HG03045 (cell line): ENCODE data around the gene CEND1.

Source experiments
- ATAC-seq: cut with Tn5 transposase; IDR thresholded peaks from one replicate; pipeline ENCODE4 v1.9.1; 2021; ENCODE audit warnings: mild to moderate bottlenecking, moderate library complexity; ENCODE audit not compliant: unreplicated experiment

Gene CEND1

DNA sequence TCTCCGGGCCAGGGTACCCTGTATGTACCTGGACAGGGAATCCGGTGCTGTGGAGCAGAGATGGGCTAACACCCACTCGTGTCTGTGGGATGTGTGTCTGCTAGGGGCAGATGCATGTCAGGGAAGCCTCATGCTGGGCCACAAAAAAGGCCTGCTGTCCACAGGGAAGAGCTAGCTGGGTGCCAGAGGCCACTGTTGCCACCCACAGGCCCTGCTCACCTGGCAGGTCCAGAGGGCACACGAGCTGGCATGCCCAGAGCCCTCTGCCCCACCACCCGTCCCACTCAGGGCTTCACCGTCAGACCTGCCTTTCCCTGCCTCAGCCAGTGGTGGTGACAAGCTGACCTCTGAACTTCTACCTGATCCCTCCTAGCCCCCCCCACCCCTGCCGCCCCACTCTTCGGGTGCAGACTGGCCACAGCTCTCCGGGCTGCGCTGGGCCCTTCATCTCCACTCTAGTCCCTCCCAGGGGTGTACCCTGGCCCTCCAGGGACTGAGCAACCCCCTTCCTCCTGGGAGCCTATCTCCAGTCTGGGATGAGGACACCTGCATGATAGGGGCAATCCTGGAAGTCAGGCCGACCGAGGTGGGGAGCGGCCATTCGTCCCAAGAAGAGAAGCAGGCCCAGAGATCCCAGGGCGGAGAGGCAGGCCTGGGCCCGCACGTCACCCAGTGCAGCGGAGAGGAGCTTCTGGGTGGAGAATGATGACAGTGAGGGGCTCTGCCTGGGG, 6.8 kb upstream of the CEND1 start:
- ATAC-seq = no peak

- ATAC-seq = no peak
These were observed 6.0 kb upstream of the CEND1 start for GRCh38 chr11:795634-796564.

DNA sequence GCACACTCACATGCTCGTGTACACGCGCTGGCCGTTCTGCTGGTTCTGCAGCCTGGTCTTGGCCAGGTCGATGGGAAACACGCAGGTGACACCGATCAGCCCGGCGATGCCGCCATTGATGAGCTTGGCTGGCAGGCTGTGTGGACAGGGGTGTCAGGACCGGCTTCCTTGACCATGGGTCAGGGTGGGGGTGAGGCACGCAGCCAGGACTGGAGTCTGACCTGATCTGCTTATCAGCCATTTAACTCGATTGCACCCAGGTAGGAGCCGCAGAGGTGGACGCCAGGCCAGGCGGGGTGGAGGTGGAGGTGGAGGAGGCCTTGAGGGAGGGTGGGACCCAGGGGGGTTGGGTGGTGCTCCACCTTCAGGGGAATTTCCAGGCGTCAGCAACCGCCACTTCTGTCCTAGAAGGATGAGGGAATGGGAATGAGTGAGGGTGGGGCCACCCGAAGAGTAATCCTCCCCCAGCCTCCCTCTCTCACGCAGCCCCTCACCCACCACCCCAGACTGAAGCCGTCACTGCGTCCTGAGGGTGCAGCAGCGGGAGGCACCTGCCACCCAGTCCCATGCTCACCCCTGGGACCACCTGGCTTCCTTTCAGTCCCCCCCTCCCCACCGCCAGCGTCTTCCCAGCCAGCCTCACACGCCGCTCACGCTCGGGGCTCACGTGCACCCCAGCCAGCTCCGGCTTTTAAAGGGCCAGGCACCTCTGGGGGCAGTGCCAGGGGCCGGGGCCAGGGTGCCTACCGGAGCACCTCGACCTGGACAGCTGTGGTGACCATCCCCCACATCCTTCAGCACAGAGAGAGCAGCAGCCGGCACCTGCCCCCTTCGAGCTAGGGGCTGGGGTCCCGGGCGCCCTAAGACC, 5.1 kb upstream of the CEND1 start:
- no peak for ATAC-seq

DNA sequence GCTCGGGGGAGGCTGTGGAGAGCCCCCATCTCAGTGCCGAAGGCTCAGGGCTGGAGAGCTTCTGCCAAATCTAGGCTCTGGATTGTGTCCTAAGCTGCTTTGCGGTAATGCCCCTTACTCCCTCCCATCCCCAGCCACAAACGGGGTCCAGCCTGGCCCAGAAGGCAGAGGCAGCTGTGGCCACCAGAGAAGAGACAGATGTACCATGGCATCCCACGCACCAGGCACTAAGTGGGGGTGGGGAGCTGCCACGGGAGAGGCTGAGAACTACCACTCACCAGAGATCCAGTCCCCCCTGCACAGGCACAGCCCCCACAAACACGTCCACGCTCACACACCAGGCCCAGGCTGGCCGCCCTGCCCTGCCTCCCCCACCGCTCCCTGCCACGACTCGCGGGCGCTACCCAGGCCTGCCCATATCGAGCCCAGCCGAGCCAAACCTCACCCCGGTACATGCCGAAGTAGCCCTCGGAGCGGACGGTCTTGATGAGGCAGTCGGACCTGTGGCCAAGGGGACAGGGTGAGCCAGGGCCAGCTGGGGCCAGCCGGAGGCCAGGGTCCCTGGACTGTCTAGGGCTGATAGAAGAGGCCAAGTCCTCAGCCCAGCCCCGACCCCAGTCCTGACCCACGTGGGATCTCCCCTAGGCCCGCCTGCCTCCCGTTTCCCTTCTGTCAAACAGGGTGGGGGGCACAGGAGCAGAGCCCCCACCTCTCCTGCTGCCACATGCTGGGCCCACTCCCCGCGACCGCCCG, 4.3 kb upstream of the CEND1 start:
- ATAC-seq = no peak

GRCh38 chr11:793556-793955, 3.7 kb upstream of the CEND1 start:
- no peak for ATAC-seq

GRCh38 chr11:792873-793272, 3.0 kb upstream of the CEND1 start:
- ATAC-seq = no peak

DNA sequence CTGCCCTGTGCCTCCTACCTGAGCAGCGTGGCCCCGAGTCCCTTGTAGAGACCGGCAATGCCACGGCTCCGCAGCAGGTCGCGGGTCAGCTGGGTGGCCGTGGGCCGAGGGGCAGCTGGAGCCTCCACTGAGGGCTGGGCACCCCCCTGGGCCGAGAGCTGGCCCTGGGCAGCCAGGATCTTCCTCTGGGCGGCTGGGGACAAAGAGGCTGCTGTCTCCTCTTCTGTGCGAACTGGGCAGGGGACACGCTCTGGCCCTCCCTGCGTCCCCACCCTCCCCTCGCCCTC, 2.6 kb upstream of the CEND1 start:
- no peak for ATAC-seq

- ATAC-seq = no peak
These were observed 2.0 kb upstream of the CEND1 start for GRCh38 chr11:791658-792534.

- ATAC-seq = no peak
These were observed 1.1 kb upstream of the CEND1 start for GRCh38 chr11:790721-791564.

DNA sequence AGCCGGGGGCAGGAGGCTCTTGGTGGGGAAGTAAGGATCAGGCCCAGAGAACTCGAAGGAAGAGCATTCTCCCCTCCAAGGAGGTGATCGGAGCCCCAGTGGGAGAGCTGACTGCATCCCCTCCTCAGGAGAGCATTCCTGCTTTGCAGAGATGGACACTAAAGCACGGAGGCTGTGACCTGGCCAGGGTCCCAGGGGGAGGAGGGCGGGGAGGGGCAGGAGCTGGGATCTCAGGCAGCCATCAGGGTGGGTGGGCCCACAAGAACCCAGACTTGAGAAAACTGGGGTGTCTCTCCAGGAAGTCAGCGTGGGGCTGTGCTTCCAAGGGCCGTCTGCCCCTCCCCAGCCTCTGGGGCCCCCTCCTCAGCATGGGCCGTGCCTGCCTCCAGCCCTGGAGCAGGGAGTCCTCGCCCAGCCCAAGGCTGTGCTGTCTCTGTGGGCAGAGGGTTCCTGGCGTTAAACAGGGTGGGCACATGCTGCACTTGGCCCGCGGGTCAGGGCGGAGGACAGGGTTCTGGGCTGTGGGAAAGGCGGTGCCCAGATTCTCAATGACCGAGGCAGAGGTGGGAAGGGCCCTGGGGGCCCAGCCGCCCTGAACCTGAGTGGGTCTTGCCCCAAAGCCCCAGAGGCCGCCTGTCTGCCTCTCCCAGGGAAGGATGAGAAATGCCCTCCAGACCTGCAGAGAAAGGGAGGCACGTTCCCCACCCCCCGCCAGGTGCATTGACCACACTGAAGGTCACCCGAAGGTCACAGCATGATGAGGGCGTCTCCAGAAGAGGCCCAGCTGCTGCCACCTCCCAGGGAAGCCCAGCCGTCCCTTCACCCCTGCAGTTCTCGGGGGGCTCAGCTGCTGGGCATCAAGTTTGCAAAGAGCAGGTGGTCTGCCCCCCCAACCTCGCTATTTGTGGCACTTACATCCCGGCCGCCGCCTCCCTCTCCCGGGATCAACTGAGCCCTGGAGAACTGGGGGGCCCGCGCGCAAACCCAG, 643 bp downstream of the CEND1 start:
- no peak for ATAC-seq

DNA sequence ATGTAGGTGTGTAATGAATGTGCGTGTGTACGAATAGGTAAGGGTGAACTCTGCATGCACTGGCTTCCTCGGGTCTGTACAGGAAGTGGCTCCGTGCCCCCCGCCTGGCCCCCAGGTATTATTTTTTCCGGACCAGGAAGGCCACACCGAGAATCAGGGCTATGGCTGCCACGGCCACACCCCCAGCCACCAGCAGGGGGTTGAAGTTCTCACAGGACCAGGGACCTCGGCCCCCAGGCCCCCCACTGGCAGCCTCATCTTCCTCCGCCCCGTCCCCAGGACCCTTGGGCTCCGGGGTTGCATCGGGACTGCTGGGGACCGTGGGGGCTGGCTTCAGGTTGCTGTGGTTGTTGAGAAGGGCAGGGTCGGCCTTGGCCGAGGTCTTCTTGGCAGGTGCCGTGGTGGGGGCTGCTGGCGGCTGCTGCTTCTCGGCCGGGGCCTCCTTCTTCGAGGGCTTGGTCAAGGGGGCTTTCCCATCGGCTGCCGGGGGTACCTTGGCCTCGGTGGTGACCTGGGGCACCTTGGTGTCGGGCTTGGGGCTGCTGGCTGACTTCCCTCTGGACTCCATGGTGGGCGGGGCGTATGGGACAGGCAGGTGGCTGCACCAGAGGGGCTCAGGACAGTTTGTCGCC, 1.8 kb downstream of the CEND1 start:
- no peak for ATAC-seq

DNA sequence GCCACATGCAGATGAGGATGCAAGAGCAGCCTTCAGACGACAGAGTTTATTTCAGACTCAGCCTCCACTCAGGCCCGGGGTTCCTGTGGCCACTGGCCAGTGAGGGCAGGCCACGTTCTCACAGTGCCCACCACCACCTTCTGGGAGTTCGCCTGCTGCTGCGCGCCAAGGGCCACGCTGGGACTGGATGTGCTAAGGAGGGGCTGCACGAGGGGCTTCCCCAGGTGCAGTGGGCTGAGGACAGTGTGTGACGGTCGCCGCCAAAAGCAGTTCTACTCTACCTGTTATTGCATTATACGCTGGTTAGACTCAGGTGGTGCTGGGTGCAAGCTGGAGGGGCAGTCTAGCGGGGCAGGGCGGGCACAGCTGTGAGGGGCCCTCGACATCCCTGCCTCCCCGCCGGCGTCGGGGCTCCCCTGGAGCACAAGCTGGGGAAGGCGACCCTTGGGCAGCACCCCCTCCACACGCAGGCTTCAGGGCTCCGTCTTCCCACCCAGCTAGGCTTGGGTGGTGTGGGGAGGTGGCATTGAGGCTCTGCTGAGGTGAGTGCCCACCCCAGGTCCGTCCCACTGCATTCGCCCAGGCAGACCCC, 2.7 kb downstream of the CEND1 start:
- ATAC-seq = no peak

- no peak for ATAC-seq
These were observed 3.4 kb downstream of the CEND1 start for GRCh38 chr11:786235-787083.

GRCh38 chr11:783581-784015, 6.3 kb downstream of the CEND1 start:
- no peak for ATAC-seq

- ATAC-seq = no peak
These were observed 7.4 kb downstream of the CEND1 start for GRCh38 chr11:782264-783174.
